HEK293T (cell line): ENCODE results near the gene SH3BP4.

Source experiments
- CTCF ChIA-PET: fragments of 350-600 bp; formaldehyde crosslinking; extraction: SDS; loops from one replicate; lab custom pipeline; 2021; ENCODE audit warnings: antibody characterized with exemption, inconsistent platforms; lab: Yijun Ruan, JAX
- POLR2A ChIA-PET: fragments of 350-600 bp; formaldehyde crosslinking; extraction: SDS; loops from one replicate; lab custom pipeline; 2020; ENCODE audit warnings: antibody characterized with exemption, inconsistent platforms; lab: Yijun Ruan, JAX
- DNase-seq: peaks from one replicate; pipeline ENCODE4 v3.0.0; 2012; ENCODE audit warnings: mixed read lengths; ENCODE audit errors: extremely low spot score
- ARNT ChIP-seq: fragments of 450-650 bp; IDR thresholded peaks from 2 replicates; pipeline ENCODE4 v1.6.1; 2017; ENCODE audit warnings: mild to moderate bottlenecking
- BHLHE40 ChIP-seq: fragments of 450-650 bp; IDR thresholded peaks from 2 replicates; pipeline ENCODE4 v1.6.1; 2016; ENCODE audit warnings: mild to moderate bottlenecking, moderate library complexity, borderline replicate concordance
- CTBP1 ChIP-seq: fragments of 450-650 bp; IDR thresholded peaks from 2 replicates; pipeline ENCODE4 v1.6.1; 2016; ENCODE audit warnings: borderline replicate concordance
- ELF4 ChIP-seq: fragments of 450-650 bp; IDR thresholded peaks from 2 replicates; pipeline ENCODE4 v1.6.1; 2017; ENCODE audit warnings: antibody characterized with exemption
- FOXA1 ChIP-seq: fragments of 450-650 bp; IDR thresholded peaks from 2 replicates; pipeline ENCODE4 v1.6.1; 2016; ENCODE audit warnings: mild to moderate bottlenecking
- FOXK2 ChIP-seq: fragments of 450-650 bp; IDR thresholded peaks from 2 replicates; pipeline ENCODE4 v1.6.1; 2016; ENCODE audit warnings: mild to moderate bottlenecking
- FOXM1 ChIP-seq: fragments of 450-650 bp; IDR thresholded peaks from 2 replicates; pipeline ENCODE4 v1.6.1; 2017; ENCODE audit warnings: mild to moderate bottlenecking, borderline replicate concordance
- HDGF ChIP-seq: fragments of 450-650 bp; IDR thresholded peaks from 2 replicates; pipeline ENCODE4 v1.6.1; 2017; ENCODE audit warnings: antibody characterized with exemption, borderline replicate concordance
- L3MBTL2 ChIP-seq: fragments of 450-650 bp; conservative IDR thresholded peaks from 2 replicates; pipeline ENCODE4 v1.6.1; 2016; ENCODE audit warnings: mild to moderate bottlenecking
- LEF1 ChIP-seq: fragments of 450-650 bp; IDR thresholded peaks from 2 replicates; pipeline ENCODE4 v1.6.1; 2017; ENCODE audit warnings: mild to moderate bottlenecking, borderline replicate concordance
- NFRKB ChIP-seq: fragments of 450-650 bp; IDR thresholded peaks from 2 replicates; pipeline ENCODE4 v1.6.1; 2016; ENCODE audit warnings: mild to moderate bottlenecking, moderate library complexity
- PKNOX1 ChIP-seq: fragments of 450-650 bp; IDR thresholded peaks from 2 replicates; pipeline ENCODE4 v1.6.1; 2016
- SP1 ChIP-seq: fragments of 450-650 bp; IDR thresholded peaks from 2 replicates; pipeline ENCODE4 v1.6.1; 2017
- SUZ12 ChIP-seq: fragments of 450-650 bp; IDR thresholded peaks from 2 replicates; pipeline ENCODE4 v1.6.1; 2016; ENCODE audit warnings: mild to moderate bottlenecking
- TARDBP ChIP-seq: fragments of 450-650 bp; IDR thresholded peaks from 2 replicates; pipeline ENCODE4 v1.6.1; 2016
- ZNF384 ChIP-seq: fragments of 450-650 bp; IDR thresholded peaks from 2 replicates; pipeline ENCODE4 v1.6.1; 2016

Gene SH3BP4

GRCh38 chr2:234983011-234983726, 31.4 kb downstream of the SH3BP4 start:
- POLR2A ChIA-PET, result no interaction called here
- CTCF ChIA-PET, result no interaction called here
- no peak for DNase-seq
- TF ChIP-seq BHLHE40, result no peak
- TF ChIP-seq ZNF384, result no peak
- TF ChIP-seq ARNT, result no peak
- no peak for TF ChIP-seq SP1
- no peak for TF ChIP-seq SUZ12
- no peak for TF ChIP-seq TARDBP
- TF ChIP-seq ELF4, result no peak
- no peak for TF ChIP-seq CTBP1
- TF ChIP-seq FOXA1, result no peak
- no peak for TF ChIP-seq L3MBTL2
- no peak for TF ChIP-seq NFRKB
- TF ChIP-seq HDGF, result no peak

- POLR2A ChIA-PET, result no interaction called here
- CTCF ChIA-PET, result interaction anchor here (0.6 kb wide), 1 partner anchor 20 kb away, joined by 3 read pairs; no protein-coding TSS in a partner anchor
- TF ChIP-seq FOXA1 (no peak), PKNOX1 (no peak), TARDBP (no peak), ELF4 (no peak), FOXM1 (no peak), FOXK2 (no peak), NFRKB (no peak), SP1 (no peak), L3MBTL2 (no peak), LEF1 (no peak), HDGF (no peak)
- DNase-seq, result no peak
Measured at GRCh38 chr2:234985608-234986245, 33.9 kb downstream of the SH3BP4 start.

GRCh38 chr2:234986390-234986789, 34.6 kb downstream of the SH3BP4 start:
- no peak for DNase-seq
- TF ChIP-seq TARDBP, result no peak
- ChIA-PET POLR2A (no interaction called here), CTCF (no interaction called here)

GRCh38 chr2:234986876-234987720, 35.3 kb downstream of the SH3BP4 start:
- ChIA-PET CTCF (no interaction called here), POLR2A (no interaction called here)
- TF ChIP-seq L3MBTL2 (no peak), LEF1 (no peak)
- DNase-seq, result no peak

- TF ChIP-seq L3MBTL2, result no peak
- DNase-seq, result no peak
- CTCF ChIA-PET, result no interaction called here
- POLR2A ChIA-PET, result no interaction called here
Measured at GRCh38 chr2:234987754-234988153, 35.9 kb downstream of the SH3BP4 start.

GRCh38 chr2:234988491-234988890, 36.7 kb downstream of the SH3BP4 start:
- ChIA-PET POLR2A (no interaction called here), CTCF (no interaction called here)
- no peak for DNase-seq
- TF ChIP-seq TARDBP (no peak), ARNT (no peak), PKNOX1 (no peak), LEF1 (no peak), ELF4 (no peak), FOXA1 (no peak), BHLHE40 (no peak), FOXK2 (no peak), SP1 (no peak), NFRKB (no peak), L3MBTL2 (no peak), CTBP1 (no peak), SUZ12 (no peak), HDGF (no peak)

- DNase-seq, result no peak
- TF ChIP-seq TARDBP (no peak), FOXM1 (no peak), HDGF (no peak), PKNOX1 (no peak), FOXK2 (no peak), LEF1 (no peak)
- CTCF ChIA-PET, result no interaction called here
- POLR2A ChIA-PET, result no interaction called here
Measured at GRCh38 chr2:234989183-234989701, 37.4 kb downstream of the SH3BP4 start.
